Measurements from ENCODE around the gene LRRFIP1.

The LRRFIP1 gene

GRCh38 chr2:237643582-237644380 is 16.4 kb downstream of the LRRFIP1 start:
- DNase-seq (ENCODE audit: low read depth), result no peak
- no peak for TF ChIP-seq CTCF (IDR thresholded peaks at IDR 0.05; ENCODE audit: control insufficient read depth, insufficient read depth, low read depth, low read length, missing control alignments)
- no peak overlapping the region for H3K4me3 ChIP-seq (ENCODE audit: control insufficient read depth, low read depth, low read length)

GRCh38 chr2:237644381-237644703 is 17.0 kb downstream of the LRRFIP1 start:
- DNase-seq (ENCODE audit: low read depth), result no peak
- H3K4me3 ChIP-seq (ENCODE audit: control insufficient read depth, low read depth, low read length), result no peak overlapping the region
- no peak for TF ChIP-seq CTCF (IDR thresholded peaks at IDR 0.05; ENCODE audit: control insufficient read depth, insufficient read depth, low read depth, low read length, missing control alignments)

GRCh38 chr2:237645261-237645660 is 17.9 kb downstream of the LRRFIP1 start:
- no peak for TF ChIP-seq CTCF (IDR thresholded peaks at IDR 0.05; ENCODE audit: control insufficient read depth, insufficient read depth, low read depth, low read length, missing control alignments)
- H3K4me3 ChIP-seq (ENCODE audit: control insufficient read depth, low read depth, low read length), result no peak overlapping the region
- DNase-seq (ENCODE audit: low read depth), result no peak

- DNase-seq (ENCODE audit: low read depth), result no peak
- no peak for TF ChIP-seq CTCF (IDR thresholded peaks at IDR 0.05; ENCODE audit: control insufficient read depth, insufficient read depth, low read depth, low read length, missing control alignments)
Observed at GRCh38 chr2:237647176-237648015, 20.0 kb downstream of the LRRFIP1 start.

GRCh38 chr2:237648016-237648381 is 20.6 kb downstream of the LRRFIP1 start:
- H3K4me3 ChIP-seq (ENCODE audit: control insufficient read depth, low read depth, low read length), result no peak overlapping the region
- TF ChIP-seq CTCF (IDR thresholded peaks at IDR 0.05; ENCODE audit: control insufficient read depth, insufficient read depth, low read depth, low read length, missing control alignments), result no peak
- no peak for DNase-seq (ENCODE audit: low read depth)

More at GRCh38 chr2:237647176-237648015, 20.0 kb downstream of the LRRFIP1 start:
- no peak overlapping the region for H3K4me3 ChIP-seq (ENCODE audit: control insufficient read depth, low read depth, low read length)

GRCh38 chr2:237649541-237650454 is 22.4 kb downstream of the LRRFIP1 start:
- no peak for TF ChIP-seq CTCF (IDR thresholded peaks at IDR 0.05; ENCODE audit: control insufficient read depth, insufficient read depth, low read depth, low read length, missing control alignments)
- no peak for DNase-seq (ENCODE audit: low read depth)
- no peak overlapping the region for H3K4me3 ChIP-seq (ENCODE audit: control insufficient read depth, low read depth, low read length)
